NCI-H524 (cell line): ENCODE data around the gene SMKR1.
A peak's percentile ranks its signal among the peaks of the same experiment; 100 is the strongest.
"Not testable (repeated sequence)": the region's sequence is repeated elsewhere in the genome, so short reads cannot be mapped to it uniquely, and the experiment has no call there.

Experiments
- DNase-seq, 2 experiments: peaks; one replicate each; lab custom pipeline; 2025; lab: John Stamatoyannopoulos, UW

The SMKR1 gene

GRCh38 chr7:129482781-129483180 lies 19.6 kb upstream of the SMKR1 start:
- no peak for DNase-seq

- DNase-seq: no peak
These were observed 12.8 kb upstream of the SMKR1 start for GRCh38 chr7:129489491-129489890.

GRCh38 chr7:129492391-129492790 lies 9.9 kb upstream of the SMKR1 start:
- no peak for DNase-seq

- no peak for DNase-seq
These were observed 8.8 kb upstream of the SMKR1 start for GRCh38 chr7:129493555-129493954.

GRCh38 chr7:129494041-129494440 lies 8.3 kb upstream of the SMKR1 start:
- DNase-seq: no peak

- no peak for DNase-seq
These were observed 6.3 kb upstream of the SMKR1 start for GRCh38 chr7:129495987-129496386.

- no peak for DNase-seq
These were observed 5.7 kb upstream of the SMKR1 start for GRCh38 chr7:129496653-129497052.

GRCh38 chr7:129497156-129497555 lies 5.2 kb upstream of the SMKR1 start:
- DNase-seq: no peak

- no peak for DNase-seq
These were observed 4.3 kb upstream of the SMKR1 start for GRCh38 chr7:129498021-129498420.

GRCh38 chr7:129499999-129500398 lies 2.3 kb upstream of the SMKR1 start:
- DNase-seq: no peak

- DNase-seq: peak in 1 of 2 experiments; percentile 28
These were observed 666 bp downstream of the SMKR1 start for GRCh38 chr7:129502708-129503685.

- no peak for DNase-seq
These were observed 1.4 kb downstream of the SMKR1 start for GRCh38 chr7:129503725-129504124.

GRCh38 chr7:129512192-129512591 lies 9.9 kb downstream of the SMKR1 start:
- DNase-seq: no peak

GRCh38 chr7:129513546-129513945 lies 11.2 kb downstream of the SMKR1 start:
- no peak for DNase-seq

- DNase-seq: no peak
These were observed 12.4 kb downstream of the SMKR1 start for GRCh38 chr7:129514683-129515082.

- DNase-seq: no peak
These were observed 13.1 kb downstream of the SMKR1 start for GRCh38 chr7:129515381-129515780.

- no peak for DNase-seq
These were observed 15.6 kb downstream of the SMKR1 start for GRCh38 chr7:129517931-129518330.

GRCh38 chr7:129519464-129519863 lies 17.1 kb downstream of the SMKR1 start:
- DNase-seq: no peak

GRCh38 chr7:129522088-129522970 lies 20.0 kb downstream of the SMKR1 start:
- peak in 1 of 2 experiments; percentile 2 for DNase-seq

GRCh38 chr7:129522971-129523340 lies 20.6 kb downstream of the SMKR1 start:
- no peak for DNase-seq

GRCh38 chr7:129523924-129524323 lies 21.6 kb downstream of the SMKR1 start:
- peak in 1 of 2 experiments; percentile 3 for DNase-seq

- not testable (repeated sequence) for DNase-seq
These were observed 22.1 kb downstream of the SMKR1 start for GRCh38 chr7:129524405-129524804.
